Heart left ventricle (tissue), 16 donors: ENCODE data around the gene EFCAB12. TPM values are rescaled to one million over a fixed set of nuclear protein-coding genes. Genes with fewer than 3 reads are reported as not detected.
"Not testable (repeated sequence)": the region's sequence is repeated elsewhere in the genome, so short reads cannot be mapped to it uniquely, and the experiment has no call there.

Experiments
- ATAC-seq, 4 donors: fragments of 200-7000 bp; cut with Tn5 transposase; one replicate each; pipeline ENCODE4 v1.9.1; 2020 to 2022; ENCODE audit warnings: moderate library complexity in 4 of 4, mild to moderate bottlenecking in 3 of 4, moderate number of reproducible peaks in 1 of 4
- DNase-seq, 5 donors: peaks; one replicate each; pipeline ENCODE4 v3.0.0-alpha.2; 2020
- H3K27ac ChIP-seq, 12 donors: fragments of 200-600 bp; sonication (generic) in 4 of 12; one replicate each; pipeline versions ENCODE4 v1.5.0 to v1.8.0; 2016 to 2022; ENCODE audit warnings: mild to moderate bottlenecking in 2 of 12
- H3K27me3 ChIP-seq, 9 donors: fragments of 200-600 bp; sonication (generic) in 2 of 9; one replicate each; pipeline versions ENCODE4 v1.5.1 to v1.8.0; 2016 to 2022; ENCODE audit warnings: mild to moderate bottlenecking in 3 of 9
- H3K36me3 ChIP-seq, 9 donors: fragments of 200-600 bp; sonication (generic) in 2 of 9; one replicate each; pipeline versions ENCODE4 v1.5.0 to v1.8.0; 2018 to 2022; ENCODE audit warnings: mild to moderate bottlenecking in 2 of 9
- H3K4me1 ChIP-seq, 12 donors: fragments of 200-600 bp; sonication (generic) in 4 of 12; one replicate each; pipeline versions ENCODE4 v1.5.0 to v1.8.0; 2016 to 2022; ENCODE audit warnings: mild to moderate bottlenecking in 3 of 12
- H3K4me3 ChIP-seq, 12 donors: fragments of 200-600 bp; sonication (generic) in 4 of 12; one replicate each; pipeline versions ENCODE4 v1.5.0 to v1.8.0; 2017 to 2022; ENCODE audit warnings: mild to moderate bottlenecking in 9 of 12, moderate library complexity in 4 of 12
- H3K9me3 ChIP-seq, 12 donors: fragments of 200-600 bp; sonication (generic) in 4 of 12; one replicate each; pipeline versions ENCODE4 v1.5.0 to v1.8.0; 2016 to 2022; ENCODE audit warnings: mild to moderate bottlenecking in 1 of 12
- POLR2A ChIP-seq, 2 donors: fragments of 450-650 bp; IDR thresholded peaks; one replicate each; pipeline ENCODE4 v1.6.1; 2017; ENCODE audit warnings: antibody characterized with exemption in 2 of 2, mild to moderate bottlenecking in 2 of 2, moderate library complexity in 2 of 2
- WGBS, 4 donors: extraction: QIAGEN DNeasy Blood & Tissue Kit in 2 of 4; methylation state at CpG; one replicate each; pipeline versions ENCODE4 v1.1.5 to v1.1.7; 2013 to 2018; 5-methylcytosine and 5-hydroxymethylcytosine counted together
- intact Hi-C, 10 donors: fragments of 100-400 bp; cut with DNase I; formaldehyde crosslinking; loops; one replicate each; pipeline versions ENCODE4 v1.11.1 to v1.14.2; 2022
- polyA plus RNA-seq, 2 donors: library from polyadenylated mRNA; stranded (reverse); fragments of 200-250 nt; gene quantifications; one replicate each; pipeline ENCODE4 v1.2.3, GENCODE V29; 2013
- total RNA-seq, 9 donors: library from RNA; depleted of rRNA in 2 of 9; stranded (reverse); fragments of >200 nt in 2 of 9; fragmentation: NEBNext Ultra II Directional in 3 of 9; extraction: Animal tissue kit (Norgen Biotek cat#: 25700) in 3 of 9; gene quantifications; one replicate each; pipeline versions ENCODE4 v1.1.0 to v1.2.4, GENCODE V29; 2016 to 2023
- TF ChIP-seq, protein P1 (sequence below), 12 donors: fragments of 200-600 bp; sonication (generic) in 4 of 12; IDR thresholded peaks; one replicate each; pipeline versions ENCODE4 v1.5.0 to v1.8.0; 2018 to 2022; ENCODE audit warnings: antibody characterized with exemption in 12 of 12, mild to moderate bottlenecking in 5 of 12
- donor health status: ischemic (EF 13 %, LVEDD 7.1; RV severe dilation, severe dysfunction).
- donor health status: healthy with polysubstance abuse.
- donor health status: DM: no; HTN: yes; CAD: no.
- donor health status: DM: no; HTN: no; CAD: no.
- donor health status: ischemic (EF 25% LVEDD 6.9; RV normal size, moderate dysfunction).
- donor health status: ischemic (EF 25% LVEDD 5.7; RV mildly dilated, moderate dysfunction).
- donor health status: healthy.
- donor health status: DM: yes; HTN: yes; CAD: no.
- donor health status: ischemic (EF 35%, LVEDD 5.7; RV mildly dilated, moderate dysfunction).
- donor health status: nonischemic (EF 11% LVEDD 7.7; RV severe dilation, severe dysfunction).
- donor health status: DM: yes; HTN: yes; CAD: no.
- donor health status: PGD.
- donor health status: ischemic (EF 29% LVEDD 5.4; RV normal size, mild dysfunction).
- donor health status: nonischemic (EF 23%, LVEDD 6.1; RV moderate dilation, normal function).

Gene EFCAB12
- total and polyA plus RNA-seq, 11 donors, result 0.07 to 0.20 (median 0.13) TPM; not detected in 5

DNA sequence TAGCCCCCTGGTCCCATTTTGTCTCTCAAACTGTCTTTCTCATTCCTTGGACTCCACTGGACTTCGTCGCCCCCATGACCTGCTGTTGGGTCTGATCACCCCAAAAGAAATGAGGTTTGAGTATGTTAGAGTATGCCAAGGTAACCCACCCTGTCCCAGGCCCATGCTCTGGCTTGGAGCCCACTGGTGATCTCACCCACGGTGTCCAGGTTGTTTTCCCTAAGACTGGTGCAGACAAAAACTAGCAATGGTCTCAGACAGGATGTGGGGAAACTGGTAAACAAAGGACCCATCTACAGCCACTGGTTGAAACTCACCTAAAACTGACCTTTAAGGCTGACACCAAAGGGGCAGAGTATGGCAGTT lies 38.9 kb downstream of the EFCAB12 start:
- intact Hi-C loops, result loop anchor here in 5 of 10 donors (10.0 kb wide), 3 partner anchors 85 to 545 kb away; no protein-coding TSS in a partner anchor
- WGBS, 4 donors, result 62 to 72% (median 64%) methylated on average over 3 of the region's 3 CpGs
- peaks cover 0 to 64% (median 47%) of the 10 kb centered on the region in 9 donors for H3K36me3 ChIP-seq
- no peaks in the 10 kb centered on the region for H3K27me3 ChIP-seq
- H3K4me3 ChIP-seq, result no peak overlapping the region
- peak in 1 of 5 donors; percentile 13 for DNase-seq
- TF ChIP-seq POLR2A (IDR thresholded peaks at IDR 0.05), result no peak
- TF ChIP-seq, protein P1, sequence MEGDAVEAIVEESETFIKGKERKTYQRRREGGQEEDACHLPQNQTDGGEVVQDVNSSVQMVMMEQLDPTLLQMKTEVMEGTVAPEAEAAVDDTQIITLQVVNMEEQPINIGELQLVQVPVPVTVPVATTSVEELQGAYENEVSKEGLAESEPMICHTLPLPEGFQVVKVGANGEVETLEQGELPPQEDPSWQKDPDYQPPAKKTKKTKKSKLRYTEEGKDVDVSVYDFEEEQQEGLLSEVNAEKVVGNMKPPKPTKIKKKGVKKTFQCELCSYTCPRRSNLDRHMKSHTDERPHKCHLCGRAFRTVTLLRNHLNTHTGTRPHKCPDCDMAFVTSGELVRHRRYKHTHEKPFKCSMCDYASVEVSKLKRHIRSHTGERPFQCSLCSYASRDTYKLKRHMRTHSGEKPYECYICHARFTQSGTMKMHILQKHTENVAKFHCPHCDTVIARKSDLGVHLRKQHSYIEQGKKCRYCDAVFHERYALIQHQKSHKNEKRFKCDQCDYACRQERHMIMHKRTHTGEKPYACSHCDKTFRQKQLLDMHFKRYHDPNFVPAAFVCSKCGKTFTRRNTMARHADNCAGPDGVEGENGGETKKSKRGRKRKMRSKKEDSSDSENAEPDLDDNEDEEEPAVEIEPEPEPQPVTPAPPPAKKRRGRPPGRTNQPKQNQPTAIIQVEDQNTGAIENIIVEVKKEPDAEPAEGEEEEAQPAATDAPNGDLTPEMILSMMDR (IDR thresholded peaks at IDR 0.05), result no peak
- H3K9me3 ChIP-seq, result no peaks in the 10 kb centered on the region
- no peak for ATAC-seq
- peaks cover 0 to 18% (median 10%) of the 10 kb centered on the region in 12 donors for H3K4me1 ChIP-seq
- H3K27ac ChIP-seq, result peak overlapping the region in 11 of 12 donors; percentile 41 to 83 (median 65)

DNA sequence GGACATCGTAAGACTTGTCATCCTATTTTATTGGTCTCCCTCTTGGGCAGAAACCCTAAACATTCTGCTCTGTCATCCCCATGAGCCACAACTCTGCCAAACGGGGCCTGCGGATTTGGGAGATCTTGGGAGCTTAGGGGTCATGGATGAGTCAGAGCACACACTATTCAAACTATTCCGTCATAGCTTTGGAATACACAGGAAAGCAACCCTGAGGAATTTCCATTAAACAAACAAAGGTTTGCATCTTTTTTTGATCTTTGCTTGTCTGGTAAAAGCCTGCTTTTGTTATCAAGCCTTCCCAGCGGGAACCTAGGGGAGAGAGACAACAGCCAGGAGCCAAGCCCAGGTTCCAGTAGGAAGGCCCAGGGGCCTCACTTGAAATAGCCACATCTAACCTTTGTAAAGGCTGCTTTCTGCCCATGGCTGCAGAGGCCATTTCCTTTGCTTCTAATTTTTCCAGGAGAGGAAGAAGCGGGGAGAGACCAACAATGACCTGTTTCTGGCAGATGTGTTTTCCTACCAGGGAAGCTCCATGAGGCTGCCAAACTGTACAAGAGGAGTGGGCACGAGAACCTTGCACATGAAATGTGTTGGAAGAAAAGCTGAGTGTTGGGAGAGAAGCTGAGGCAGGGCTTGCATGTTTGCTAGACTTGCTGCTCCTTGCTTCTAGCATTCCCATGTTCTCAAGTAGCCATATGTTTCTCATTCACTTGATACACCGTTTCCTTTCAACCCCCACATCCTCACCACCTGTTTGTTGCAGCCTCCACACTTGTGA lies 39.5 kb downstream of the EFCAB12 start:
- intact Hi-C loops, result loop anchor here in 5 of 10 donors (10.0 kb wide), 3 partner anchors 86 to 546 kb away; no protein-coding TSS in a partner anchor
- not testable (repeated sequence) for H3K4me3 ChIP-seq, H3K9me3 ChIP-seq, H3K27me3 ChIP-seq
- Histone ChIP-seq H3K4me1 (peaks cover 0 to 18% (median 10%) of the 10 kb centered on the region in 12 donors), H3K27ac (peak overlapping the region; percentile 54 to 83 (median 68)), H3K36me3 (peaks cover 0 to 64% (median 47%) of the 10 kb centered on the region in 9 donors)
- 57 to 64% (median 58%) methylated on average over 7 to 8 of the region's 8 CpGs for WGBS, 4 donors
- DNase-seq (peak in 1 of 5 donors; percentile 5), ATAC-seq (peak; percentile 45 to 88 (median 55))

DNA sequence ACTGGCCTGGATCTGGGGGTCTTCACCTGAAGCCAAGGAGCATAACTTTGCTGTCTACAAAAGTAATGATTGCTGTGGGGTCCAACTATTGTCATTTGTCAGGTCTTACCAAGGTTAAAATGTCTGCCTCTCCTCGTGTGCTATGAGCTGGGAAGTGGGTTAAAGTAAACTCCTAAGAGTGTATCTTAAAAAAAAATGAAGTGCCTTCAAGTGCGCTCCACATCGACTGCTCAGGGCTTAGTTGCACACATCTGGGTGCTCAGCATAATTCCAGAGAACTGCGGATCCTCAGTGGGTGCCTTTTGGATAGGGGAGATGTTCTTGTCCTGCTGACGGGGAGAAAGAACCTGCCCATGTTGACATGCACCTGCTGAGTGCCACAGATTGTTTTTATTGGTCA lies 40.9 kb downstream of the EFCAB12 start:
- DNase-seq (no peak), ATAC-seq (no peak)
- TF ChIP-seq, protein P1 (IDR thresholded peaks at IDR 0.05), result no peak
- no peak for TF ChIP-seq POLR2A (IDR thresholded peaks at IDR 0.05)
- peak overlapping the region in 4 of 12 donors; percentile 60 to 83 (median 72) for H3K27ac ChIP-seq
- intact Hi-C loops, result loop anchor here in 5 of 10 donors (10.0 kb wide), 3 partner anchors 87 to 547 kb away; no protein-coding TSS in a partner anchor
- H3K36me3 ChIP-seq, result peaks cover 0 to 53% (median 40%) of the 10 kb centered on the region in 9 donors
- no peaks in the 10 kb centered on the region for H3K9me3 ChIP-seq
- H3K27me3 ChIP-seq, result no peaks in the 10 kb centered on the region
- 92 to 99% (median 95%) methylated on average over 5 of the region's 5 CpGs for WGBS, 4 donors
- peaks cover 0 to 18% (median 9%) of the 10 kb centered on the region in 12 donors for H3K4me1 ChIP-seq
- no peak overlapping the region for H3K4me3 ChIP-seq

DNA sequence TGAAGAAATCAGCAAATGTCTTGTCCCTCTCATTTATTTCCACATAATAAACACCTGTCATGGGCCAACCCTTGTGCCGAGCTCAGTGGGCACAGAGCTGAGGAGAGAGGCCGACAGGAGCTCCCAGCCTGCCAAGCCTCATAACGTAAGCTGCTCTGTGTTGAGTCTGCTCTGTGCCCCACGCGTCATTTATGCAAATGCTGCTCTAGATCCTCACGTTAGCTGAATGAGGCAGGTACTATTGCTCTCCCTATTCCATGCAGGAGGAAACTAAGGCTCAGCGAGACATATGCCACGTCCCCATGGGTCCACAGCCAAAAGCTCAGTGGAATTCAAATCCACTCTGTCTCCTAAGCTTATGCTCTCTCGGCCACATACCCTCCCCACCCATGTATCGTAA lies 41.5 kb downstream of the EFCAB12 start:
- intact Hi-C loops, result loop anchor here in 5 of 10 donors (10.0 kb wide), 3 partner anchors 88 to 548 kb away; no protein-coding TSS in a partner anchor
- Histone ChIP-seq H3K9me3 (no peaks in the 10 kb centered on the region), H3K4me1 (peaks cover 0 to 18% (median 7%) of the 10 kb centered on the region in 12 donors), H3K27ac (peak overlapping the region in 1 of 12 donors; percentile 83), H3K4me3 (no peak overlapping the region), H3K36me3 (peaks cover 0 to 48% (median 37%) of the 10 kb centered on the region in 9 donors), H3K27me3 (no peaks in the 10 kb centered on the region)
- TF ChIP-seq, protein P1 (IDR thresholded peaks at IDR 0.05), result no peak
- no peak for TF ChIP-seq POLR2A (IDR thresholded peaks at IDR 0.05)
- DNase-seq (no peak), ATAC-seq (no peak)
- WGBS, 4 donors, result 93 to 97% (median 95%) methylated on average over 10 of the region's 10 CpGs

DNA sequence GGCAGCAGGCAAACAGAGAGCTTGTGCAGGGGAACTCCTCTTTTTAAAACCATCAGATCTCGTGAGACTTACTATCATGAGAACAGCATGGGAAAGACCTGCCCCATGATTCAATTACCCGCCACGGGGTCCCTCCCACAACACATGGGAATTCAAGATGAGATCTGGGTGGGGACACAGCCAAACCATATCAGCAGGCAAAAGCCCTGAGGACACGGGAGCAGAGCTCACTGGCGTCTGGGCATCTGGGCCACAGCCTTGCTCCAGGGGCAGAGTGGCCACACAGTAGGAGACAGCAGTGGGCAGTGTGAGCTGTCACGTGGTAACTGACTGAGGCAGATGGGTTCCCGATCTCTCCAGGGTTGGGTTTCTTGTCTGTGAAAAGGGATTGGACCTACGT lies 42.9 kb downstream of the EFCAB12 start:
- not testable (repeated sequence) for H3K27me3 ChIP-seq, ATAC-seq, H3K4me3 ChIP-seq, DNase-seq, H3K27ac ChIP-seq, H3K9me3 ChIP-seq
- Histone ChIP-seq H3K36me3 (peaks cover 0 to 33% (median 22%) of the 10 kb centered on the region in 9 donors), H3K4me1 (peaks cover 0 to 15% (median 6%) of the 10 kb centered on the region in 12 donors)
- intact Hi-C loops, result loop anchor here in 5 of 10 donors (10.0 kb wide), 3 partner anchors 89 to 549 kb away; no protein-coding TSS in a partner anchor
- 63 to 75% (median 70%) methylated on average over 8 of the region's 8 CpGs for WGBS, 4 donors
